Activated T-cell treated with anti-CD3 and anti-CD28 coated beads for 4 hours (primary cell): ENCODE results near the gene COL9A2.

ENCODE experiments used
- DNase-seq: peaks from one replicate; pipeline ENCODE4 v3.0.0-alpha.2; 2020

Gene COL9A2

DNA sequence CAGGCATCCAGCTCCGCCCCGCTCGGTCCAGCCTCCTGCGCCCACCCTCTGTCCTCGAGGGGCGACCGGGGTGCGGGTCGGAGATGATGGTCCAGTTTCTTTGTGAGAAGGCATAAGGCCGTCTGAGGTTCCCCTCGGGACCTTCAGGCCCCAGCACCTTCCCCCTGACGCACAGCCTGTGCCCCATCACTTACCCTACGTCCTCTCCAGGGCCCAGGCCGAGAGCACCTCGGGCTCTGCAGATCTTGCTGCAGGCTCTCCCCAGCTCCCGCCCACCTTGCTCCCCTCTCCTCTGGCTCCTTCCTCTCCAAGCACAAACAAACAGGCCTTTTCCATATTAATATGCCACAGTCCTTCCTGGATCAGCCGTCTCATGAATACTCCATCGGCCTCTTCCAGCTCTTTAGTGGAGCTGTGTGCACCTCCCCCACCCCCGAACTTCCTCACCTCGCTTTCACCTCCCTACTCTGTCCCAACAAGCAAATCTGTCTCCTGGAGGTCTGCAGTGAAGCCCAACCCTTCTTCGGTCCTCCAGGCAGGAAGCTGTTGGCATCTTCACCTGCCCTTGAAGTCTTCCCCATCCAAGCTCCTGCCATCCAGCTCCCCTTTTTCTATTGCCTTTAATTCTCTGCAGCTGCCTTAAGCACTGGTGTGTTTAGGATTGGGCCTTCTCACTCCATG, 448 bp upstream of the COL9A2 start:
- no peak for DNase-seq

- DNase-seq: no peak
Observed at GRCh38 chr1:40315795-40316594, 1.1 kb downstream of the COL9A2 start.

- DNase-seq: peak; percentile 73
Observed at GRCh38 chr1:40315239-40315794, 1.8 kb downstream of the COL9A2 start.

DNA sequence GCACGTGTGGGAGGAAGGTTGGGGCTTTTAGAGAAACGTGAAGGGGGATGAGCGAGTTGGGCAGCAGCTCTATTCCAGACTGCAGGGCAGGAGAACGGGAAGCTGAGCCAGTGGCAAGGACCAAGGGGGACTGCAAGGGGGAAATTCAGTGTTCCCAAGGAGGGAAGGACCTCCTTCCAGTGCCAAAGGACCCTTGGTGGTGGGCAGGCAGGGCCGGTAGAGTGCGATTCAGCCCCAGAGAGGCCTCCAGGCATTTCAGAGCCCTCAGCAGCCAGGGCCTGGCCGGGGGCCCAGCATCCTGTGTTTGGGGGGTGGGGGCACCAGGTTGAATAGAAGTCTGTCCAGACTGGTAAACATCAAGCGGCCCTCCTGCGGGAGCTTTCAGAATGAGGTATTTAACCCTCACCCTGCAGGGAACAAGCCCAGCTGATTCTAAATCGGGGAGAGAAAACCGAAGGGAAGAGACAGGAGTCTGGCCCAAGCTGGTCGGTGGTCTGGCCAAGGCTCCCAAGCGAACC, 2.3 kb downstream of the COL9A2 start:
- no peak for DNase-seq

DNA sequence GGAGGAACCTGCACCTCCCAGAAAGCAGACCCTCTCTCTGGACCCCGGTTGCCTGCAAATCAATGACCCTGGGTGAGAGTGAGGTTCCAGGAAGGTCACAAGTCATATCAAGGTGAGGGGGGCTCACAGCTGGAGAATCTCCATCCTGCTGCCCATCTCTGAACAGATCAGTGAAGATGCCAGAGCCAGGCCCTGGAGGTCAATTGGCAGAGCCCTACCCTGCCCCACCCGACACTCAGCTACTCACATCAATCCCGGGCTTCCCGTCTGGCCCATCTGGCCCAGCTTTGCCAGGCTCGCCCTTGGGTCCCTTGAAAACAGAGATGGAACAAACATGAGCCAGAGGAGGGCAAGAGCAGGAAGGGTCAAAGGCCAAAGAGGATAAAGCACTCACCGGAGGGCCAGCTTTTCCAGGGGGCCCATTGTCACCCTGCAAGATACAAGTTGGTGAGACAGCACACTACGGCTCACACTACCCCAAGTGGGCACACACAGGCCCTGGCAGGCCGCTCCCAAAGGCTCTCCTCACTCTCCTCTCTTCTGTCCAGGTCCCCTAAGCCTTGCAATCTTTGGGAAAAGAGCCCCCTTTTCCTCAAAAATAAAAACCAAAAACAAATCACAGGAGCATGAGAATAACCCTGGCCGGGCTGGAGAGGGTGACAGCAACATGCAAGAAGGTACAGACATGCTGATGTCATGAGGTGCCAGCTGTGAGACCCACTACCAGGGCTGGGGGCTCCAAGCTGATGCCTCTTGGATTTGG, 2.9 kb downstream of the COL9A2 start:
- DNase-seq: no peak

DNA sequence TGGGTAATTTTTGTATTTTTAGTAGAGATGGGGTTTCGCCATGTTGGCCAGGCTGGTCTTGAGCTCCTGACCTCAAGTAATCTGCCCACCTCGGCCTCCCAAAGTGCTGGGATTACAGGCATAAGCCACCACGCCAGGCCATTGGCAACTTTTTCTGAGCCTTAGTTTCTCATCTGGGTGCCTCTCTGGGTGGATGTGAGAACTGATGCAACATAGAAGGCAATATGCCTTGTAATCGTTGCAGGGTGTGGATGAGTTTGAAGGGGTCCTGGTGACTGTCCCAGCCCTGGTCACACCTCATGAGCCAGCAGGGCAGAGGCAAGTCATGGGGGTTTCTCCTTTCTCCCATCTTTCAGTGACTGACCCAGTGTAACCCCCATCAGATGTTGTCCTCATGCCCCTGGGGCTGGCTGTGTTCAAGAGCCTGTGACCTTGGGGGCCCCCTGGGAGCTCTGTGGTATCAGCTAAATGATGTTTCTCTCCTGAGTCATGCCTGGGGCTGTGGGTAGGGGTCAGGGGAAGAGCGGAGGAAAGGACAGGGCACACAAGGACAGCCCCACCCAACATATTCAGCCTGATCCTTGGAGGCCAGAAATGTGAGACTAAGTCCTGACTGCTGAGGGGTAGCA, 3.6 kb downstream of the COL9A2 start:
- no peak for DNase-seq

- no peak for DNase-seq
Observed at GRCh38 chr1:40312238-40313205, 4.6 kb downstream of the COL9A2 start.

GRCh38 chr1:40311692-40312091, 5.4 kb downstream of the COL9A2 start:
- no peak for DNase-seq

DNA sequence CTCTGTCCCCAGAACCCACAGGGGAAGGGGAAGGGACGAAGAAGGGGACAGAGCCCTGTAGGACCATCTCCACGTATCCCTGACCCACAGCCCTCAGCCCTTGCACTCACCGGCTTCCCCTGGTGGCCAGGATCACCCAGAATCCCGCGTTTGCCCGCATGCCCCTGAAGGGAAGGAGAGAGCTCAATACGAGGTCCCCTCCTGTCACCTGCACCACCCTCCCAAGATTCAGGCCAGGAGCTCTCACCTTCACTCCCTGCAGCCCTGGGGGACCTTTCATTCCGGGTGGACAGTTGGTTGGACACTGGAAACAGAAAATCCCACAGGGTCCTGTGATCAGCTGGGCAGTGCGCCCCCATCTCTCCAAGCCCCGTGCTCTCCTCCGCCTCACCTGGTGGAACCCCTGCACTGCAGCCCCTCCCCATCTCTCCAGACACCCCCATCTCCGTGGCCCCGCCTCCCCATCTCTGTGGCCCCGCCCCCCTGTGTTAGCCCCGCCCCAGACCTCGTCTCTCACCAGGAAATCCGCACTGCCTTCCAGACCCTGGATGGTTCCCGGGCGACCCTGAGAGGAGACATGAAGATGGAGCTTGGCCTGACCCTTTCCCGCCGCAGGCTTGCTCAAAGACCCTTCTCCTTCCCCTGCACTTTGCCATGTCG, 6.0 kb downstream of the COL9A2 start:
- DNase-seq: no peak

DNA sequence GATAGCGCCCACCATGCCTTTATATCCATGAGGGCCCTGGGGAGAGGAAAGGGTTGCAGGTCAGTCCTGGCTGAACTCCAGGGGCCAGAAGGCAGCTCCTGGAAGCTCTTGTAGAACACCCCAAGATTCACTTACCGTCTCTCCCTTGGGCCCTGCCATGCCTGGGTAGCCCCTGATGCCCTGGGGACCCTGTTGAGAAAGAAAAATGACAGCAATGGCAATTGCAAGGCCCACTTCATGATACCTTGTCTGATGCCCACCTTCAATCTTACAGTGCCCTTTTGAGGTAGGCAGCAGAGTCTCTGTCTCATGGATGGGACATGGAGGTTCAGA, 7.0 kb downstream of the COL9A2 start:
- DNase-seq: no peak

GRCh38 chr1:40309374-40310128, 7.5 kb downstream of the COL9A2 start:
- no peak for DNase-seq

- DNase-seq: no peak
Observed at GRCh38 chr1:40308036-40308727, 8.9 kb downstream of the COL9A2 start.

DNA sequence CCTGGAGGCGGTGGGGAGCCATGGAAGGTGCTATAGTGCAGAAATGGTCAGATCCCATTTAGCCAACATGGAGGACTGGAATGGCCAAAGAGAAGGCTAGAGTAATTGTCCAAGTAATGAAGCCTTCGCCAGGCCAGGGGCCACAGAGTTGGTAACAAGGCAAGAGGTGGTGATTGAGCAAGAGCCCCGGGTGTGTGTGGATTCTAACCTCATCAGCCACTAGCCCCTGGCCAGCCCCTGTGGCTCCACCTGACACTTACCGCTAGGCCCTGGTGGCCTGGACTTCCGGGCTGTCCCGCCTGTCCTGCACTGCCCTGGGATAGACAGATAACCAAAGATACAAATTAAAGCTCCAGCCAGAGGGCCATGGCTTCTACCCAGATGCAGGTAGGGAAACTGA, 9.9 kb downstream of the COL9A2 start:
- DNase-seq: no peak

DNA sequence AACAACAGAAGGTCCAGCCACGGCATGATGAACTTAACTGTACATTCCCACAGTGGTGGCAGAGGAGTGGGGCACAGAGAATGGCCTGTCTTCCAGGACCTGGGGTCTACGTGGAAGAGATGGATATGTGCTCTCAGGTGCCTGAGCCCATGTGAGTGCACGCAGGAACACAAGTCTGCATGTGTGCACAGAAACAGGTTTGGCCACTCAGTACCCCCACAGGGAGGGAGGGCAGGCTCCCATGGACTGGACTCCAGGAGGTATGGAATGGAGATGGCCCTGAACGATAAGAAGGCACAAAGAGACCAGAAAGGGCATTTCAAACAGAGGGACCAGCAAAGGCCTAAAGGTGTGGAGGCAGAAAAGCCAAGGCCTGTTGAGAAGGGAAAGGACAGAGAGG, 10.8 kb downstream of the COL9A2 start:
- DNase-seq: no peak

DNA sequence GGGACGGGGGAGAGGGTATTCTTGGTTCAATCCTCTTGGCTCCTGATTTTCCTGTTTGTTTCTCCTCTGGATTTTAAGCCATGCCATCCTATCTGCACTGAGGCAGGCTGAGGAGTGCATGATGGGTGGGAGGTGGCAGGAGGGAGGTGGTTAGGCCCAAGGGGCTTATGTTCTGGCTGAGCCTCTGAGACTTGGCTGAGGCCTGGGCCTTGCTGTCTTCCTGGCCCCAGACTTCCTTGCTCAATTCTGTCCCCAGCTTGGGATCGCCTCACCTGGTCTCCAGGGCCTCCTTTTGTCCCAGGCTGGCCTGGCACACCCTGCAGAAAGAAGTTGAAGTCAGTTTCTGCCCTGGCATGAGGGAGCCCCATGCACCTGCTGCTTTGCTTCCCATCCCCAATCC, 11.2 kb downstream of the COL9A2 start:
- DNase-seq: no peak

DNA sequence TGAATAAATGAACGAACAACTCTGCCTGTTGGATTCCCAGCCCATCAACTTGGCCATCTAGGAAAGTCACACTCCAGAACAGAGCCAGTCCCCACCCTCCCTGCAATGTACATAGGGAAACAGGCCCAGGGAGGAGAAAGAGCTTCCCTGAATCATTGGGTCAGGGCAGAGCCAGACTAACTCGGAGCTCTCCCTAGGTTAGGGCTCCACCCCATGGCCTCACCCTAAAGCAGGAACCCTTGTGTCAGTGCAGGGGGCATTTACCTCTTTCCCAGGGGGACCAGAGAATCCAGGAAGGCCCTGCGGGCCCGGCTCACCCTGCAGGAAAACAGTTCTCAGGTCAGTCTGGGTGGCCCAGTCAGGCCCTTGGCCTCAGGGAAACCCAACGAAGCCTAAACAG, 11.6 kb downstream of the COL9A2 start:
- no peak for DNase-seq

- no peak for DNase-seq
Observed at GRCh38 chr1:40303790-40304189, 13.3 kb downstream of the COL9A2 start.

GRCh38 chr1:40303051-40303771, 13.9 kb downstream of the COL9A2 start:
- no peak for DNase-seq

GRCh38 chr1:40302475-40302874, 14.6 kb downstream of the COL9A2 start:
- no peak for DNase-seq
